Right atrium auricular region (tissue), 2 donors: ENCODE measurements around the gene PPP6R2. TPM values are rescaled to one million over a fixed set of nuclear protein-coding genes. Genes with fewer than 3 reads are reported as not detected.

Experiments
- DNase-seq: peaks from one replicate; pipeline ENCODE4 v3.0.0-alpha.2; 2019; ENCODE audit warnings: low spot score
- H3K27ac ChIP-seq, 2 donors: fragments of 200-600 bp; sonication (generic); 1 replicate in 1 of 2; 2 replicates in 1 of 2; pipeline ENCODE4 v1.5.1; 2016 to 2019
- H3K27me3 ChIP-seq, 2 donors: fragments of 200-600 bp; sonication (generic); one replicate each; pipeline versions ENCODE4 v1.5.1 to v1.6.0; 2017 to 2019
- H3K36me3 ChIP-seq: fragments of 200-600 bp; sonication (generic); one replicate; pipeline ENCODE4 v1.5.1; 2016
- H3K4me1 ChIP-seq, 2 donors: fragments of 200-600 bp; sonication (generic); one replicate each; pipeline versions ENCODE4 v1.5.1 to v1.6.0; 2017 to 2019
- H3K4me3 ChIP-seq, 2 donors: fragments of 200-600 bp; sonication (generic); 1 replicate in 1 of 2; 2 replicates in 1 of 2; pipeline ENCODE4 v1.5.1; 2017 to 2019; ENCODE audit warnings: mild to moderate bottlenecking in 1 of 2, moderate library complexity in 1 of 2
- H3K9me3 ChIP-seq, 2 donors: fragments of 200-600 bp; sonication (generic); one replicate each; pipeline ENCODE4 v1.5.1; 2019
- CTCF ChIP-seq, 2 donors: fragments of 200-600 bp; sonication (generic); IDR thresholded peaks; one replicate each; pipeline ENCODE4 v1.5.1; 2019; ENCODE audit warnings: antibody characterized with exemption in 2 of 2
- total RNA-seq, 2 donors: library from RNA; depleted of rRNA; stranded (reverse); fragments of >200 nt; gene quantifications; one replicate each; pipeline ENCODE4 v1.1.0, GENCODE V29; 2016

The PPP6R2 gene
- total RNA-seq, 2 donors from 2014 or later: 45.2 to 54.8 TPM

- Histone ChIP-seq H3K27ac (no peak overlapping the region), H3K4me3 (no peak overlapping the region), H3K4me1 (no peaks in the 10 kb centered on the region), H3K9me3 (no peaks in the 10 kb centered on the region), H3K36me3 (peaks cover 69% of the 10 kb centered on the region), H3K27me3 (no peaks in the 10 kb centered on the region)
- DNase-seq: no peak
- TF ChIP-seq CTCF (IDR thresholded peaks at IDR 0.05): no peak
These were observed 72.3 kb downstream of the PPP6R2 start for GRCh38 chr22:50415426-50415825.

GRCh38 chr22:50416996-50417395, 73.9 kb downstream of the PPP6R2 start:
- TF ChIP-seq CTCF (IDR thresholded peaks at IDR 0.05): no peak

GRCh38 chr22:50417411-50418210, 74.5 kb downstream of the PPP6R2 start:
- no peak for DNase-seq
- Histone ChIP-seq H3K36me3 (peaks cover 91% of the 10 kb centered on the region), H3K27ac (no peak overlapping the region), H3K27me3 (no peaks in the 10 kb centered on the region), H3K4me1 (no peaks in the 10 kb centered on the region), H3K4me3 (no peak overlapping the region), H3K9me3 (no peaks in the 10 kb centered on the region)
- TF ChIP-seq CTCF (IDR thresholded peaks at IDR 0.05): no peak

More at GRCh38 chr22:50416996-50417395, 73.9 kb downstream of the PPP6R2 start:
- Histone ChIP-seq H3K36me3 (peaks cover 85% of the 10 kb centered on the region), H3K4me1 (no peaks in the 10 kb centered on the region), H3K4me3 (no peak overlapping the region), H3K27me3 (no peaks in the 10 kb centered on the region), H3K9me3 (no peaks in the 10 kb centered on the region), H3K27ac (no peak overlapping the region)
- DNase-seq: no peak

- H3K4me1 ChIP-seq: no peaks in the 10 kb centered on the region
- H3K9me3 ChIP-seq: no peaks in the 10 kb centered on the region
- DNase-seq: no peak
- H3K36me3 ChIP-seq: peaks cover 99% of the 10 kb centered on the region
- no peak for TF ChIP-seq CTCF (IDR thresholded peaks at IDR 0.05)
- H3K4me3 ChIP-seq: no peak overlapping the region
- H3K27ac ChIP-seq: no peak overlapping the region
- no peaks in the 10 kb centered on the region for H3K27me3 ChIP-seq
These were observed 75.5 kb downstream of the PPP6R2 start for GRCh38 chr22:50418624-50419023.

- Histone ChIP-seq H3K4me1 (no peaks in the 10 kb centered on the region), H3K9me3 (no peaks in the 10 kb centered on the region), H3K36me3 (peaks cover 99% of the 10 kb centered on the region), H3K27me3 (no peaks in the 10 kb centered on the region), H3K4me3 (no peak overlapping the region), H3K27ac (no peak overlapping the region)
- DNase-seq: no peak
- TF ChIP-seq CTCF (IDR thresholded peaks at IDR 0.05): no peak
These were observed 76.0 kb downstream of the PPP6R2 start for GRCh38 chr22:50419116-50419515.

- peaks cover 95% of the 10 kb centered on the region for H3K36me3 ChIP-seq
- no peak overlapping the region for H3K27ac ChIP-seq
- H3K4me1 ChIP-seq: no peaks in the 10 kb centered on the region
- H3K27me3 ChIP-seq: no peaks in the 10 kb centered on the region
- no peak for TF ChIP-seq CTCF (IDR thresholded peaks at IDR 0.05)
- H3K9me3 ChIP-seq: no peaks in the 10 kb centered on the region
- DNase-seq: no peak
- H3K4me3 ChIP-seq: no peak overlapping the region
These were observed 76.9 kb downstream of the PPP6R2 start for GRCh38 chr22:50420015-50420414.
